ENCODE results near the gene SDK1.

The SDK1 gene

DNA sequence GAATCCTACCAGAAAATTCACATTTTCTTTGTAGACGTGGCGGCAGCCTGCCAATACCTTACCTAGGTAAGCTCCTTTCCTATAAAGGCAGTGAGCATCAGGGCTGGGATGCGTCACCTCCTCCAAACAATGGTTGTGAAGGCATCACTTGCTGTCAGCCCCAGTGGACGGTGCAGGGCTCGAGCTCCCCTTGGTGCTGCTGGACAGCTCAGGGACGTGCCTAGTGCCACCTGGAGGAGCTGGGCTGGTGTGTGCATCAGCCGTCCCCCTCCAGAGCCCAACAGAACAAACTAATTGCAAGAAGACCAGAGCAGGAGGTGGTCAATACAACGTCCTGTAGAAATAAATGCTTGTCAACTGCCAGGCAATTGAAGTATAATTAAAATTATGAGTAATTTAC lies 863.5 kb downstream of the SDK1 start:
- ATAC-seq = no peak
- Mint-ChIP-seq H3K9me3 (no peaks in the 10 kb centered on the region), H3K27ac (no peak overlapping the region)

GRCh38 chr7:4166340-4166739 lies 865.3 kb downstream of the SDK1 start:
- no peak overlapping the region for H3K27ac Mint-ChIP-seq
- DNase-seq = no peak
- no peak for ATAC-seq
- no peaks in the 10 kb centered on the region for H3K27me3 Mint-ChIP-seq
- H3K9me3 Mint-ChIP-seq = no peaks in the 10 kb centered on the region
- no peaks in the 10 kb centered on the region for H3K4me1 Mint-ChIP-seq
- H3K4me3 Mint-ChIP-seq = no peak overlapping the region

More for the DNA sequence above, 863.5 kb downstream of the SDK1 start:
- no peaks in the 10 kb centered on the region for H3K27me3 Mint-ChIP-seq
- DNase-seq = no peak
- no peaks in the 10 kb centered on the region for H3K4me1 Mint-ChIP-seq
- H3K4me3 Mint-ChIP-seq = no peak overlapping the region

DNA sequence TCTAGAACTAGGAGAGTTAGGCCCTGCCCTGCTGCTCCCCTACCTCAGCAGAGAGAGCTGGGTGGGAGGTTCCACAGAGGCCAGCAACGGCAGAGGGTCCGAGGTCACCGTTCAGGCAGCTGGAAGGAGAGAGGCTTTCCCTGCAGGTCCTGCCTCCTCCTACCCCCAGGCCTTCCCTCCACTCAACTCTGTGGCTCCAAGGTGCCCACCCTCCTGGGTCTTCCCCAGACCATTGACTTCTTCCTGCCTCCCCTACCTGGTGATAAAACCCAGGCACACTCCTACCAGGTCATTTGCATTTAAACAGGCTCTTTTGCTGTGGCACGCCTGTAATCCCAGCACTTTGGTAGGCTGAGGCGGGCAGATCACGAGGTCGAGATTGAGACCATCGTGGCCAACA lies 865.8 kb downstream of the SDK1 start:
- Mint-ChIP-seq H3K27me3 (no peaks in the 10 kb centered on the region), H3K9me3 (no peaks in the 10 kb centered on the region), H3K4me1 (no peaks in the 10 kb centered on the region), H3K4me3 (no peak overlapping the region), H3K27ac (no peak overlapping the region)
- no peak for ATAC-seq
- no peak for DNase-seq

GRCh38 chr7:4167385-4167910 lies 866.4 kb downstream of the SDK1 start:
- Mint-ChIP-seq H3K27ac (no peak overlapping the region), H3K4me1 (no peaks in the 10 kb centered on the region), H3K4me3 (no peak overlapping the region), H3K27me3 (no peaks in the 10 kb centered on the region), H3K9me3 (no peaks in the 10 kb centered on the region)
- ATAC-seq (no peak), DNase-seq (no peak)

DNA sequence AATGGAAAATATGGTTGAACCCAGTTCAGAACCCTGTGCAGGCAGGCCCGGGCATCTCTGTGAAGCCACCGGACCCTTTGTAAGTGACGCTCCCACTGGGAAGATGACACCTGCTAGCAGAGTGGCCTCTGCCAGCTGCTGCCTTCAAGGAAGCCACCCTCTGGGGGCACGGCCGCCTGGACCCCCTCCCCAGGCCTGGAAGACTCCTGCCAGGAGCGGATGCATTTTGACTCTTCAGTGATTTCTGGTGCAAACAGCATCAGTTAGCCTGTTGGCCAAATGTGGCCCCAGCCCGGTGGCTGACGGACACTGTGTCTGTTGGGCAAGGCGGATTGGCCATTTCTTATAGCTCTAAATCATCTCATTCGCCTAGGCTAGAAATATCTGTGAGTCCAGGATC lies 867.0 kb downstream of the SDK1 start:
- Mint-ChIP-seq H3K27ac (no peak overlapping the region), H3K4me3 (no peak overlapping the region), H3K4me1 (no peaks in the 10 kb centered on the region), H3K9me3 (no peaks in the 10 kb centered on the region), H3K27me3 (no peaks in the 10 kb centered on the region)
- ATAC-seq (no peak), DNase-seq (no peak)

GRCh38 chr7:4168541-4168940 lies 867.5 kb downstream of the SDK1 start:
- H3K4me3 Mint-ChIP-seq = no peak overlapping the region
- H3K4me1 Mint-ChIP-seq = no peaks in the 10 kb centered on the region
- H3K9me3 Mint-ChIP-seq = no peaks in the 10 kb centered on the region
- no peak for DNase-seq
- ATAC-seq = no peak
- H3K27me3 Mint-ChIP-seq = no peaks in the 10 kb centered on the region
- peak overlapping the region in 1 of 2 donors; percentile 33 for H3K27ac Mint-ChIP-seq

- Mint-ChIP-seq H3K27me3 (no peaks in the 10 kb centered on the region), H3K9me3 (no peaks in the 10 kb centered on the region), H3K27ac (no peak overlapping the region), H3K4me3 (no peak overlapping the region), H3K4me1 (no peaks in the 10 kb centered on the region)
- no peak for DNase-seq
- ATAC-seq = no peak
These were observed 868.4 kb downstream of the SDK1 start for GRCh38 chr7:4169455-4169854.

DNA sequence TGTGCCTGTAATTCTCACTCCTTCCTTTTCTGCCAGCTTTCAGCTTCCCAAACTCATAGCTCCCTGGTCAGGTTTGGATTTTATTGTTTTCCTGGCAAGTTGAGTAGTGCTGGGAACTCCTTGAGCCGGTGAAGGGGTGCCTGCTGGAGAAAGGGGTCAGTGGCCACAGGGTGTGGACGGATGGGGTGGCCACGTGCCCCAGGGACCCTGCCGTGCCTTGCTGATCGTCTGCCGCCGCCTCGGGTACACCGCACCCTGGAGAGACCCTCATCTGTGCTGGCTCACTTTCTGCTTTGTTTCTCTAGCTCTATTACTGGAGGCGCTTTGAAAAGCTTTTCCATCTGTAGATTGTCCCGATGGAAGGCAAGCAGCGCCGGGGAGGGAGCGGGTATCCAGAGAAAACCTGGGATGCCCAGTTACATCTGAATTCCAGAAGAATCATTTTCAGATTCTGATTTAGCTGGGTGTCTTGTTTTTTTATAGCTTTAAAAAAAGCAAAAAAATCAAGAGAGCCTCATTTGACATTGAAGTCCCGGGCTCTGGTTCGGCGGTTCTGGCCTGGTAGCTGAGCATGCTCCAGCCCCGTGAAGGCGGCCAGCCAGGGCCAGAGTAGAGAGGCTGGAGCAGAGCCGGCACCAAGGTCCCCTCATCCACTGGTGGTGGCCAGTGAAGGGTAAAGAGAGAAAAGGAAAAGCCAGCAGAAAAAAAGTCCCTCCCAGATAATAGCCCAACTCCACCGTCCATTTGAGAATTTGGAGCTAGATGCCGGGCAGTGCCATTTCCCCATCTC lies 870.1 kb downstream of the SDK1 start:
- H3K9me3 Mint-ChIP-seq = no peaks in the 10 kb centered on the region
- H3K4me3 Mint-ChIP-seq = no peak overlapping the region
- DNase-seq (no peak), ATAC-seq (no peak)
- H3K4me1 Mint-ChIP-seq = no peaks in the 10 kb centered on the region
- H3K27ac Mint-ChIP-seq = no peak overlapping the region
- no peaks in the 10 kb centered on the region for H3K27me3 Mint-ChIP-seq

DNA sequence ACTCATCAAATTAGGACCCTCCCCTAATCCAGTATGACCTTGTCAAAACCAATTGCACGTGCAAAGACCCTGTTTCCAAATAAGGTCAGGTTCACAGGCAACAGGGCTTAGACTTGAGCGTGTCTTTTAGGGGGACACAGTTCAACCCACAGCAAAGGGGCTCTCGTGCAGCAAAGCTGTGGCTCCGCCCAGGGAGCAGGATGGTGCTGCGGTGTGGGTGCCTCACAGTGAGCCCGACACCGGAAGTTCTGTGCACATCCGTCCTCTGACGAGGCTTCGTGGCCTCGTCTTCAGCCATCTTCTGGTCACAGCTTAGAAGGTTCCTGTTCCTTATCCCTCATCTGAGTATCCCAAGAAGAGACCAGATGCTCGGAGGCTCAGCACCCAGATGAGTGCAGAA lies 871.8 kb downstream of the SDK1 start:
- Mint-ChIP-seq H3K27ac (no peak overlapping the region), H3K4me3 (no peak overlapping the region), H3K4me1 (no peaks in the 10 kb centered on the region), H3K27me3 (no peaks in the 10 kb centered on the region), H3K9me3 (no peaks in the 10 kb centered on the region)
- DNase-seq = no peak
- ATAC-seq = no peak

GRCh38 chr7:4173615-4174014 lies 872.6 kb downstream of the SDK1 start:
- Mint-ChIP-seq H3K27ac (no peak overlapping the region), H3K4me3 (no peak overlapping the region), H3K4me1 (no peaks in the 10 kb centered on the region), H3K9me3 (no peaks in the 10 kb centered on the region), H3K27me3 (no peaks in the 10 kb centered on the region)
- ATAC-seq = peak; percentile 26
- DNase-seq = no peak

DNA sequence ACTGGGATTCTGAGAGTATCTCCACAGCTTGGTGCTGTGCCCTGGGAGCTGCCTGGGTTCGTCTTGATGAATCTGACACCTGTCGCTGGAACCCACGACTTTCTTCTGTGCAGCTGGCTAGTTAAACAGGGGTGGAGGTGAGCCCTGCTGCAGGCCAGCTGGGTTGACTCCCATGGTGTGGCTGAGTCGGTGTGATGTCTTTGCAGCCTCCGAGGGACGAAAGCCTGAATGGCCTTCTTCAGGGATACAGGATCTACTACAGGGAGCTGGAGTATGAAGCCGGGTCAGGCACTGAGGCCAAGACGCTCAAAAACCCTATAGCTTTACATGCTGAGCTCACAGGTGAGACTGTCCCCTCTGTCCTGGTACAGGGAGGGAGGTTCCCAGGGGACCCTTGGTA lies 873.0 kb downstream of the SDK1 start:
- DNase-seq (no peak), ATAC-seq (no peak)
- no peaks in the 10 kb centered on the region for H3K27me3 Mint-ChIP-seq
- H3K27ac Mint-ChIP-seq = no peak overlapping the region
- H3K4me3 Mint-ChIP-seq = no peak overlapping the region
- H3K9me3 Mint-ChIP-seq = no peaks in the 10 kb centered on the region
- no peaks in the 10 kb centered on the region for H3K4me1 Mint-ChIP-seq

GRCh38 chr7:4174451-4174850 lies 873.4 kb downstream of the SDK1 start:
- Mint-ChIP-seq H3K9me3 (no peaks in the 10 kb centered on the region), H3K27ac (no peak overlapping the region), H3K27me3 (no peaks in the 10 kb centered on the region), H3K4me3 (no peak overlapping the region), H3K4me1 (no peaks in the 10 kb centered on the region)
- no peak for DNase-seq
- no peak for ATAC-seq

GRCh38 chr7:4174884-4175283 lies 873.8 kb downstream of the SDK1 start:
- H3K27ac Mint-ChIP-seq = no peak overlapping the region
- H3K9me3 Mint-ChIP-seq = no peaks in the 10 kb centered on the region
- no peaks in the 10 kb centered on the region for H3K4me1 Mint-ChIP-seq
- H3K4me3 Mint-ChIP-seq = no peak overlapping the region
- DNase-seq = no peak
- ATAC-seq = no peak
- no peaks in the 10 kb centered on the region for H3K27me3 Mint-ChIP-seq

- no peaks in the 10 kb centered on the region for H3K9me3 Mint-ChIP-seq
- ATAC-seq (no peak), DNase-seq (no peak)
- no peaks in the 10 kb centered on the region for H3K4me1 Mint-ChIP-seq
- H3K27me3 Mint-ChIP-seq = no peaks in the 10 kb centered on the region
- H3K4me3 Mint-ChIP-seq = no peak overlapping the region
- H3K27ac Mint-ChIP-seq = no peak overlapping the region
These were observed 874.4 kb downstream of the SDK1 start for GRCh38 chr7:4175346-4175973.

DNA sequence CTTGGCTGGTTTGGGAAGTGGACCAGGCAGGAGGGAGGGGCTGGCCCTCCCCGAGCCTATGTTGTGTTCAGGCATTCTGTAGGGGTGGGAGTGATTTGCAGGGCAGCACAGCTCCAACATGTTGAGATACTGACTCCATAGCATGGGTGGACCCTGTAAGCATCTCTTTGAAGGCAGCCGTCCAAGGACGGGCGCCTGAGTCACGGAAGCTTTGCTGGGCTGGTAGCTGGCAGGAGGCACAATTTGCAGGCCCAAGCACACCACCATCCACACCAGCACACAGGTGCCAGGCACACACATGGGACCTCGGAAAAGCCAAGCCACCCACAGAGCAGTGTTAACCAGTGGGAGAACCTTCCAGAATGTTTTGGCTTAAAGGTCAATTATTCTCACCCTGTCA lies 875.9 kb downstream of the SDK1 start:
- H3K4me3 Mint-ChIP-seq = no peak overlapping the region
- H3K4me1 Mint-ChIP-seq = no peaks in the 10 kb centered on the region
- H3K9me3 Mint-ChIP-seq = no peaks in the 10 kb centered on the region
- H3K27ac Mint-ChIP-seq = peak overlapping the region in 1 of 2 donors; percentile 22
- ATAC-seq (no peak), DNase-seq (no peak)
- H3K27me3 Mint-ChIP-seq = no peaks in the 10 kb centered on the region

- H3K27ac Mint-ChIP-seq = no peak overlapping the region
- no peak overlapping the region for H3K4me3 Mint-ChIP-seq
- no peak for DNase-seq
- H3K27me3 Mint-ChIP-seq = no peaks in the 10 kb centered on the region
- ATAC-seq = no peak
- H3K9me3 Mint-ChIP-seq = no peaks in the 10 kb centered on the region
- H3K4me1 Mint-ChIP-seq = no peaks in the 10 kb centered on the region
These were observed 877.4 kb downstream of the SDK1 start for GRCh38 chr7:4178416-4178815.

All from stimulated activated naive CD8-positive, alpha-beta T cell treated with anti-CD3 and anti-CD28 coated beads, Interleukin-15, amount 100 ng/mL, for 72 hours (primary cell).